ENCODE data around the gene PCP2. TPM values are rescaled to one million over a fixed set of nuclear protein-coding genes. Genes with fewer than 3 reads are reported as not detected.

Gene PCP2
- total RNA-seq, 1 donor: 0.63 TPM

DNA sequence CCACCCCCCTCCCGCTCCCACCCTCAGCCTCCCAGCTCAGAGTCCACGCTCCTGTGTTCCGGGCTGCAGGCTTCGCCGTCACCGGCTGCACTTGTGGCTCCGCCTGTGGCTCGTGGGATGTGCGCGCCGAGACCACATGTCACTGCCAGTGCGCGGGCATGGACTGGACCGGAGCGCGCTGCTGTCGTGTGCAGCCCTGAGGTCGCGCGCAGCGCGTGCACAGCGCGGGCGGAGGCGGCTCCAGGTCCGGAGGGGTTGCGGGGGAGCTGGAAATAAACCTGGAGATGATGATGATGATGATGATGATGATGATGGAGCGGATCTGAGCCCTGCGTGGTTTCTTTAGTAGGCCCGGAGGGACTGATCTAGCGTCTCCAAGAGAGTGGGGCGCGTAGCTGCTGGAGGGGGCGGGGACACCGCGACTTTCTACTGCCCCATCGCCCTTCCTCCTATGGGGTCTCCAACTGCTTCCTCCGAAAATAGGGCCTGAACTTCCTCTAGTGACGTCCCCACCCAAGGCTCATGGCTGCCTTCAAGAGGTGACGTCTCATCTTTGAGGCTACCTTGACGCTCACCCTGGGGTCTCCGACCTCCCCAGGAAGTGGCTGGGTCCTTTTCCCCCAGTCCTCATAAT is 36.7 kb upstream of the PCP2 start:
- H3K27me3 ChIP-seq (ENCODE audit: insufficient read depth, low read length): no peaks in the 10 kb centered on the region
- peaks cover 48% of the 10 kb centered on the region for H3K4me1 ChIP-seq (ENCODE audit: insufficient read depth, low read length)
- peak overlapping the region; percentile 20 for H3K4me3 ChIP-seq (ENCODE audit: low read length)
- H3K9me3 ChIP-seq (ENCODE audit: low read depth, low read length): no peaks in the 10 kb centered on the region

DNA sequence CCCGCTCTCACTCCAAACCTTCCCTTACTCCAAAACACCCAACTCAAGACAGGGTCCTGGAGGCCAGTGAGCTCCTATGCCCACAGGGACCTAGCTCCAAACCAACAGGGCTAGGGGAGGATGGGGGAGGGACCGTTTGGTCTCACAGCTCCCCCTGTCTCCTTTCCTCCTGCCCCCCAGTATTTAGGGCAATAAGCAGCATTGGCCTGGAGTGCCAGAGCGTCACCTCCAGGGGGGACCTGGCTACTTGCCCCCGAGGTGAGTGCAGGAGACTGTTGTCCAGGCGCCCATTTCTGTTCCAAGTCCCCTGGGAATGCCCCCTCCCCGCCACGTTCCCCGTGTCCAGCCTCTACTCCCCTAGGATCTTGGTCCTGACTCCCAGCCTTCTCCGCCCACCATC is 36.1 kb upstream of the PCP2 start:
- no peak overlapping the region for H3K4me3 ChIP-seq (ENCODE audit: low read length)
- no peaks in the 10 kb centered on the region for H3K9me3 ChIP-seq (ENCODE audit: low read depth, low read length)
- H3K4me1 ChIP-seq (ENCODE audit: insufficient read depth, low read length): peaks cover 42% of the 10 kb centered on the region
- no peaks in the 10 kb centered on the region for H3K27me3 ChIP-seq (ENCODE audit: insufficient read depth, low read length)

DNA sequence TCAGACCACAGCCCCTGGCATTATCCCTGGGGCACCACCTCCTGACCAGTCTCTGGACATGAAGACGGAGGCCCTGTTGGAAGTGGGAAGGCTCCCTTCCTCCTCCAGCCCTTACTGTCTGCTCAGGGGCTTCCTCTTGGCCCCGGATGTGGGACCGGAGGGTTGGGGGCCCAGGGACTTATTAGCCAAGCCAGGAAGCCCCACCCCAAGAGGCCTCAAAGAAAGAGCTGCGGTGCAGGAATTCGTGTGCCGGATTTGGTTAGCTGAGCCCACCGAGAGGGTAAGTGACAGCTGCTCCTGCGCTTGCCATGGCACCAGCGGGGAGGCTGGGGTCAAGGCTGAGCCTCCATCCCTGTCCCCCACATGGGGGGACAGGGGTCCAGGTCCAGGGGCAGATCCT is 35.3 kb upstream of the PCP2 start, which contains the start of gene RETN:
Gene RETN, plus strand, starts transcription at position 208 of the 400 bp plus-strand sequence. CDS start 278 bp downstream, outside the sequence.
- Histone ChIP-seq H3K9me3 (ENCODE audit: low read depth, low read length) (no peaks in the 10 kb centered on the region), H3K4me3 (ENCODE audit: low read length) (no peak within 1 kb of the TSS), H3K4me1 (ENCODE audit: insufficient read depth, low read length) (peaks cover 34% of the 10 kb centered on the region), H3K27me3 (ENCODE audit: insufficient read depth, low read length) (no peaks in the 10 kb centered on the region)

DNA sequence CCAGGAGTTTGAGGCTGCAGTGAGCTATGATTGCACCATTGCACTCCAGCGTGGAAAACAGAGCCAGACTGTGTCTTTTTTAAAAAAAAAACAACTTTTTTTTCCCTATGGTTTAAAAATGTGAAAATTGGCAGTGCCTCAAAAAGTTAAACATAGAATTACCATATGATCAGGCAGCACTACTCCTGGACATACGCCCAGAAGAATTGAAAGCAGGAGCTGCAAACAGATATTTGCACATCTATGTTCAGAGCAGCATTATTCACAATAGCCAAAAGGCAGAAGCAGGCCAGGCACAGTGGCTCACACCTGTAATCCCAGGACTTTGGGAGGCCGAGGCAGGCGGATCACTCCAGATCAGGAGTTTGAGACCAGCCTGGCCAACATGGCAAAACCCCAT is 31.6 kb upstream of the PCP2 start:
- no peaks in the 10 kb centered on the region for H3K9me3 ChIP-seq (ENCODE audit: low read depth, low read length)
- peaks cover 25% of the 10 kb centered on the region for H3K4me1 ChIP-seq (ENCODE audit: insufficient read depth, low read length)
- no peak overlapping the region for H3K4me3 ChIP-seq (ENCODE audit: low read length)
- H3K27me3 ChIP-seq (ENCODE audit: insufficient read depth, low read length): no peaks in the 10 kb centered on the region

DNA sequence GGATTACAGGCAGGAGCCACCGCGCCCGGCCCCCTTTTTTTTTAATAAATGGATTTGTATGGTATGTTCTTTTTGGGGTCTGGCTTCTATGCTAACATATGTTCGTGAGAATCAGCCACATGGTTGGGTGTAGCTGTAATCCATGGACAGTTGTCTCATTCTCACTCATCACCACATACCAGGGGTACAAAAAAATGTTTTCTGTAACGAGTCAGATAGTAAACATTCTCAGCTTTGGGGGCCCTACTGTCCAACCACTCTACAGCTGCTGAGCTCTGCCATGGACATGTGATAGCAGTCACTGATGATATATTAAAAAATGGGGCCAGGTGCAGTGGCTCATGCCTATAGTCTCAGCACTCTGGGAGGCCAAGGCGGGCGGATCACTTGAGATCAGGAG is 30.2 kb upstream of the PCP2 start:
- Histone ChIP-seq H3K4me3 (ENCODE audit: low read length) (no peak overlapping the region), H3K4me1 (ENCODE audit: insufficient read depth, low read length) (peaks cover 17% of the 10 kb centered on the region), H3K27me3 (ENCODE audit: insufficient read depth, low read length) (no peaks in the 10 kb centered on the region), H3K9me3 (ENCODE audit: low read depth, low read length) (no peaks in the 10 kb centered on the region)

DNA sequence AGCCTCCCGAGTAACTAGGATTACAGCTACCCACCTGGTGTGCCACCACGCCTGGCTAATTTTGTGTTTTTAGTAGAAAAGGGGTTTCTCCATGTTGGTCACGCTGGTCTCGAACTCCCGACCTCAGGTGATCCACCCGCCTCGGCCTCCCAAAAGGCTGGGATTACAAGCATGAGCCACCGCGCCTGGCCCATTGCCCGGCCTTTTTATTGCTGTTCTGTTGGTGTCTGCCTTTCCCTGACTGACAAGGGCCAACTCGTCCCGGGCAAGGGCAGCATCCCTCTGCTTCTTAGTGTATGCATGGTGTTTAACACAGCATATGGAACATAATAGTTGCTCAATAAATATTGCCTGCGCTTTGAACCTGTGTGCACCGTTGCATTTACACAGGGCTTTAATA is 29.1 kb upstream of the PCP2 start:
- Histone ChIP-seq H3K27me3 (ENCODE audit: insufficient read depth, low read length) (no peaks in the 10 kb centered on the region), H3K9me3 (ENCODE audit: low read depth, low read length) (no peaks in the 10 kb centered on the region), H3K4me1 (ENCODE audit: insufficient read depth, low read length) (peaks cover 21% of the 10 kb centered on the region), H3K4me3 (ENCODE audit: low read length) (no peak overlapping the region)

DNA sequence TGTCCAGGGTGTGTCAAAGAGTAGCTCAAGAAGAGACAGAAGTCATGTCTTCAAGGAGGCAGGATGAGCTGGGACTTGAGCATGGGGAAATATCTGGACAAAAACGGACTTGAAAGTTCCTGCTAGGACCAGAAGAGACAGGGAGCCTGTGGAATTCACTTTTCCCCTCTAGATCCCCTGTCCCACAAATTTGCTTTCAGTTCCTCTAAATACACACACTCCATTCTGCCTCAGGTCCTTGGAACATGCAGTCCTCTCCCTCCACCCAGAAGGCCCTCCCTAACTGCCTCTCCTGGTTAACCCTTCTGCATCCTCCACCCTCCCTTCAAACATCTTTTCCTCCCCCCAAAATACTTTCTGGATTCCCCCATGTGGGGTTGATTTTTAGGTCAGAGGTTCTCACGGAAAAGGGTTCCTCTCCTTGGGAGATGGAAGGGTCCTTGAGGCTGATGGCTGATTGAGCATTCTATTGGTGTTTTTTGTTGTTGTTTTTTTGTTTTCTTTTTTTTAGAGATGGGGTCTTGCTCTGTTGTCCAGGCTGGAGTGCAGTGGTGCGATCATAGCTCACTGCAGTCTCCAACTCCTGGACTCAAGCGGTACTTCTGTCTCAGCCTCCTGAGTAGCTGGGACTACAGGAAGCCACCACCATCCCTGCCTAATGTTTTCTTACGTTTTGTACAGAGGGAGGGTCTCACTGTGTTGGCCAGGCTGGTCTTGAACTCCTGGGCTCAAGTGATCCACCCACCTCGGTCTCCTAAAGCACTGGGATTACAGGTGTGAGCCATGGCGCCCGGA is 28.4 kb upstream of the PCP2 start:
- peaks cover 28% of the 10 kb centered on the region for H3K4me1 ChIP-seq (ENCODE audit: insufficient read depth, low read length)
- no peak overlapping the region for H3K4me3 ChIP-seq (ENCODE audit: low read length)
- H3K9me3 ChIP-seq (ENCODE audit: low read depth, low read length): no peaks in the 10 kb centered on the region
- no peaks in the 10 kb centered on the region for H3K27me3 ChIP-seq (ENCODE audit: insufficient read depth, low read length)

DNA sequence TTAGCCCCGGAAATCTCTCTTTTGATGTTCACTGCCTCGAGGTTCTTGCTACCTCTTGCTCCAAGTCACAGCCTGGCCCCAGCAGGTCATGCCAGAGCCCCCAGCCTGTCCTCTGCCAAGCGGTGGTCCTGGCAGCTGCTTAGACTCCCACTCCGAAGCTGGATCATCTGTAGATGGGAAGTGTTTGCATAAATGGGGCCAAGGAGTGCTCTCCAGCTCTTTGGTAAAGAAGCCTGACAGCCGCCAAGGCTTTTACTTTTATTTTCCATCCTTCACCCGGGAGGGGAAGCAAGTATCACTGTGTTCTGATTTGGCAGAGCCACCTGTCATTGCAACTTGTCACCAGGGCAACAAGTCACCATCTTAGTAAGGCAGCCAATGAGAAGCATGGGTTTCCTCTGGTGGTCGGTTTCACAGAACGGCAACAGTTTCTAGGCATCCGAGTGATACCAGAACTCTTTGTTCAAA is 24.7 kb upstream of the PCP2 start:
- no peaks in the 10 kb centered on the region for H3K27me3 ChIP-seq (ENCODE audit: insufficient read depth, low read length)
- H3K4me3 ChIP-seq (ENCODE audit: low read length): no peak overlapping the region
- no peaks in the 10 kb centered on the region for H3K9me3 ChIP-seq (ENCODE audit: low read depth, low read length)
- peaks cover 64% of the 10 kb centered on the region for H3K4me1 ChIP-seq (ENCODE audit: insufficient read depth, low read length)

DNA sequence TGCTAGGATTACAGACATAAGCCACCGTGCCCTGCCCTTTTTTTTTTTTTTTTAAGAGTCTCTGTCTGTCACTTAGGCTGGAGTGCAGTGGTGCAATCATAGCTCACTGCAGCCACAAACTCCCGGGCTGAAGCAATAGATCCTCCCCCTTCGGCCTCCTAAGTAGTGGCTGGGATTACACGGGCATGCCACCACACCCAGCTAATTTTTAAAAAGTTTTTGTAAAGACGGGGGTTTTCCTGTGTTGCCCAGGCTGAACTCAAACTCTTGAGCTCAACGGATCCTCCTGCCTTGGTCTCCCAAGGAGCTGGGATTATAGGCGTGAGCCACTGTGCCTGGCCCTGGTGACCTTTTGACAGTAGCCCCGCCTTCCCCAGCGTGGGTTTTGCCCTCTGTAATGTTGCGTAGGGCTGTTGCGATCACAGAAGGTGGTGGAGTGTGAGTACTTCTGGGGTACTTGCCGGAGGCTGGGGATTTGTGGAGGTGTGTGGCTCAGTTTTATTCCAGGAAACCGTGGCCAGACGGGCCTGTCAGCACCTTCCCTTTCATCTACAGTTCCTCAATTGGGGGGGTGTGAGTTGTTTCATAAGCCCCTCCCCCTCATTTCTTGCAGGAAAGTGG is 23.7 kb upstream of the PCP2 start:
- H3K4me1 ChIP-seq (ENCODE audit: insufficient read depth, low read length): peaks cover 74% of the 10 kb centered on the region
- no peaks in the 10 kb centered on the region for H3K27me3 ChIP-seq (ENCODE audit: insufficient read depth, low read length)
- H3K4me3 ChIP-seq (ENCODE audit: low read length): no peak overlapping the region
- no peaks in the 10 kb centered on the region for H3K9me3 ChIP-seq (ENCODE audit: low read depth, low read length)

DNA sequence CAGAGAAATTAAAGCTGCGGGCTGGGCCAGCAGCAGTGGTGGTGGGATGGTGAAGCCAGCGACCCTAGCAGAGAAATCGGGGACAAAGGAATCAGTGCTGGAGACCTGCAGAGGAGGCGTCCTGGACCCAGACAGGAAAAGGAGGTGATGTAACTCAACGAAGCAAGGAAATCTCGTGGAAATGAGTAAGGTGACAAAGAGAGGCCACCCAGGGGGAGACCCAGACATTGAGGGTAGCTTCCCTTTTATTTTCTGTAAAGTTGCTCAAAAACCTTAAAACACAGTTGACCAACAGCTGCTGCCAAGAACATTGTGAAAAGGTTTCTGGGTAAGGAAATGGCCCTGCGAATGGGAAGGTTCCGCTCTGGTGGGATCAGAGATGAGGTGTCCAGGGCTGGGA is 22.1 kb upstream of the PCP2 start:
- Histone ChIP-seq H3K4me3 (ENCODE audit: low read length) (no peak overlapping the region), H3K4me1 (ENCODE audit: insufficient read depth, low read length) (peaks cover 73% of the 10 kb centered on the region), H3K27me3 (ENCODE audit: insufficient read depth, low read length) (no peaks in the 10 kb centered on the region), H3K9me3 (ENCODE audit: low read depth, low read length) (no peaks in the 10 kb centered on the region)

DNA sequence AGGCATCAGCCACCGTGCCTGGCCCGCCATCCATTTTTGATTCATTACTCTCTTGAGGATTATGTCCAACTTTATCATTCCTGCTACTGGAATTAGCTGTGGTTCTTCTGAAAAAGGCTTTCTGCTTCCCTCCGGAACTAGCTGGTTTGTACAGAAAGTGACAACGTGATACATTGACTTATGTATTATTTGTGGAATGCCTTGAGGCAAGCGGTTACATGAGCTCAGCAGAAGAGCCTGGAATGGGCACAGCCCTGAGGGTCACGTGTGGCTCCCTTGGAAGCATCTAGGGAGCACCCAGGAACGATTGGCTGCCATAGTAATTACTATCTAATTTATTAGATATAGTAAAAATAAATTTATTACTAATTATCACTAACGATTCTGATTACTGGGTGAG is 20.9 kb upstream of the PCP2 start:
- Histone ChIP-seq H3K4me1 (ENCODE audit: insufficient read depth, low read length) (peaks cover 73% of the 10 kb centered on the region), H3K4me3 (ENCODE audit: low read length) (no peak overlapping the region), H3K9me3 (ENCODE audit: low read depth, low read length) (no peaks in the 10 kb centered on the region), H3K27me3 (ENCODE audit: insufficient read depth, low read length) (no peaks in the 10 kb centered on the region)

DNA sequence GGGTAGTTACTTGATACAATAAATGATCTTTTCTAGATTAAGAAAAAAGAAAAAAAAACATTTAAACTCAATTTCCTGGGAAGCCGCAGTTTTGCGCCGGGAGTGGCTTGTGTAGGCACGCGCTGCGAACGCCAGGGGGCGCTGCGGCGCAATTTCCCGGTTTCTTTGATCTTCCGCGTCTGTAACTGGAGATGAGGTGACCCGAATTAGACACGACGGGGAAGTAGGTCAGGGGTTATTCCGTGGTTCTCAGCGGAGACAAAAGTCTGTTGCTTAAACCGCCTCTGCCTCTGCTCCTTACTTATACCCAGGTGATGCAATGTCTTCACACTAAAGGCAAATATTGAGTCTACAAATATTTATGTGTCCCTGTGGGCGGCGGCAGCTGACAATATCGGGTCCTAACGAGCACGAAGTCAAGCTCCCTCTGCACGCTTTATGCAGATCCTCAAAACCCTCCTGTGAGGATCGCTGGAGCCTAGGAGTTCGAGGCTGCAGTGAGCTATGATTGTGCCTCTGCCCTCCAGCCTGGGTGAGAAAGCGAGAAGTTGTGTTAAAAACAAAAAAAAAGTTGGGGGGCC is 18.6 kb upstream of the PCP2 start:
- H3K4me1 ChIP-seq (ENCODE audit: insufficient read depth, low read length): peaks cover 54% of the 10 kb centered on the region
- H3K4me3 ChIP-seq (ENCODE audit: low read length): peak overlapping the region; percentile 14
- H3K9me3 ChIP-seq (ENCODE audit: low read depth, low read length): no peaks in the 10 kb centered on the region
- no peaks in the 10 kb centered on the region for H3K27me3 ChIP-seq (ENCODE audit: insufficient read depth, low read length)

DNA sequence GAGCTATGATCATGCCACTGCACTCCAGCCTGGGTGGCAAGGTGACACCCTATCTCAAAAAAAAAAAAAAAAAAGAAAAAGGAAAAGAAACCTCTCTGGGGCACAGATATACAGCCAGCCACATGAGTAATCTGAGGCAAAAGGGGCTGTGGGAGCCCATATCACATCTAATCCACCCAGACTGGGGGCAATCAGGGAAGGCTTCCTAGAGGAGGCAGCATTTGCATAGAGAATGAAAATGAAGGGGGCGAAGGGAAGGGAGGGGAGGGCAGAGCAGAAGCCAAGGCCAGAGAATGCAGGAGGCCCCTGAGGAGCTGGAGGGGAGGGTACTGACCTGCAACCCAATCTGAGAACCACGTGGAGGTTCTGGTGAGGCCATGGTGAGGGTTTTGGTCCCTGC is 16.6 kb upstream of the PCP2 start:
- Histone ChIP-seq H3K4me3 (ENCODE audit: low read length) (no peak overlapping the region), H3K27me3 (ENCODE audit: insufficient read depth, low read length) (no peaks in the 10 kb centered on the region), H3K9me3 (ENCODE audit: low read depth, low read length) (no peaks in the 10 kb centered on the region), H3K4me1 (ENCODE audit: insufficient read depth, low read length) (peaks cover 52% of the 10 kb centered on the region)

DNA sequence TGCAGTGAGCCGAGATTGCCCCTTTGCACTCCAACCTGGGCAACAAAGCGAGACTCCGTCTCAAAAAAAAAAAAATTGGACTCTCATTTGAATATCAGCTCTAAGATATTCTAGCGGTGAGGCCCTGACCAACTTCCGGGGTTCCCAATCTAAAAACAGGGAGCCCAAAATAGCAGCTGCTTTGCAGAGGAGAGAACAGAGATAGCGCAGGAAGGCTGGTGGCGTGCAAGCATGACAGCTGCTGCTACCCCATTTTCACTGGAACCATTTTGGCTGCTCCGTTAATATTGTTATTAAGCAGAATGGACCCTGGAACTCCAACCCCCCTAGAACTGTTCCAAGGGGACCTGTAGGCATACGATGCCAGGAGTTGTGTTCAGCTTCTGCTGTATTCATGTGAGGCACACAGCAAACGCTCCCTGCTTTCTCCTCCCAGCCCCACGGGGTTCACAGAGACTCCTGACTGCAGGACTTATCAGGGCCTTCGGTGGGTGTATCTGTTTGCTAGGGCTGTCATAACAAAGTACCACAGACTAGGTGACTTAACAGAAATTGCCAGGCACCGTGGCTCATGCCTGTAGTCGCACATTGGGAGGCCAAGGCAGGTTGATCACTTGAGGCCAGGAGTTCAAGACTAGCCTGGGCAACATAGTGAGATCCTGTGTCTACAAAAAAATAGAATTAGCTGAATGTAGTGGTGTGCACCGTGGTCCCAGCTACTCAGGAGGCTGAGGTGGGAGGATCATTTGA is 14.9 kb upstream of the PCP2 start:
- Histone ChIP-seq H3K4me3 (ENCODE audit: low read length) (no peak overlapping the region), H3K9me3 (ENCODE audit: low read depth, low read length) (no peaks in the 10 kb centered on the region), H3K4me1 (ENCODE audit: insufficient read depth, low read length) (peaks cover 51% of the 10 kb centered on the region), H3K27me3 (ENCODE audit: insufficient read depth, low read length) (no peaks in the 10 kb centered on the region)
